Upper lobe of left lung (tissue), 6 donors: ENCODE results near the gene WDR81. TPM values are rescaled to one million over a fixed set of nuclear protein-coding genes. Genes with fewer than 3 reads are reported as not detected.
"Not testable (repeated sequence)": the region's sequence is repeated elsewhere in the genome, so short reads cannot be mapped to it uniquely, and the experiment has no call there.

ENCODE experiments used
- ATAC-seq, 2 donors: fragments of 200-7000 bp; cut with Tn5 transposase; one replicate each; pipeline ENCODE4 v1.9.1; 2022; ENCODE audit warnings: mild to moderate bottlenecking in 2 of 2, moderate library complexity in 2 of 2; ENCODE audit not compliant: low FRiP score in 2 of 2
- DNase-seq, 2 donors: peaks; one replicate each; pipeline ENCODE4 v3.0.0-alpha.2; 2019 to 2020
- H3K27ac ChIP-seq, 4 donors: fragments of 200-600 bp; sonication (generic); one replicate each; pipeline ENCODE4 v1.5.1; 2016 to 2019
- H3K27me3 ChIP-seq, 4 donors: fragments of 200-600 bp; sonication (generic); one replicate each; pipeline ENCODE4 v1.5.1; 2017 to 2019
- H3K36me3 ChIP-seq, 4 donors: fragments of 200-600 bp; sonication (generic); one replicate each; pipeline ENCODE4 v1.5.1; 2016 to 2019
- H3K4me1 ChIP-seq, 4 donors: fragments of 200-600 bp; sonication (generic); one replicate each; pipeline ENCODE4 v1.5.1; 2018 to 2019
- H3K4me3 ChIP-seq, 4 donors: fragments of 200-600 bp; sonication (generic); one replicate each; pipeline ENCODE4 v1.5.1; 2017 to 2019; ENCODE audit warnings: mild to moderate bottlenecking in 2 of 4, moderate library complexity in 1 of 4
- H3K9me3 ChIP-seq, 4 donors: fragments of 200-600 bp; sonication (generic); one replicate each; pipeline ENCODE4 v1.5.1; 2018 to 2019
- EP300 ChIP-seq, 4 donors: sonication (generic); formaldehyde crosslinking; IDR thresholded peaks; one replicate each; pipeline ENCODE4 v1.5.1; 2017; ENCODE audit warnings: antibody characterized with exemption in 4 of 4, control low read depth in 2 of 4
- POLR2A ChIP-seq, 4 donors: fragments of 450-650 bp; IDR thresholded peaks; one replicate each; pipeline ENCODE4 v1.5.1; 2016 to 2017; ENCODE audit warnings: antibody characterized with exemption in 4 of 4, mild to moderate bottlenecking in 2 of 4
- POLR2AphosphoS5 ChIP-seq, 2 donors: sonication (generic); formaldehyde crosslinking; IDR thresholded peaks; one replicate each; pipeline ENCODE4 v1.5.1; 2017; ENCODE audit warnings: antibody characterized with exemption in 2 of 2
- WGBS, 2 donors: methylation state at CpG; one replicate each; pipeline ENCODE4 v1.1.5; 2017 to 2018; 5-methylcytosine and 5-hydroxymethylcytosine counted together
- total RNA-seq, 6 donors: library from RNA; depleted of rRNA in 4 of 6; stranded (reverse); fragments of >200 nt in 4 of 6; gene quantifications; one replicate each; pipeline versions ENCODE4 v1.1.0 to v1.2.1, GENCODE V29; 2016 to 2021
- TF ChIP-seq, protein P1 (sequence below), 6 experiments: fragments of 450-650 bp in 4 of 6; fragments of 200-600 bp in 2 of 6; sonication (generic) in 2 of 6; IDR thresholded peaks; one replicate each; pipeline ENCODE4 v1.5.1; 2016 to 2019; ENCODE audit warnings: antibody characterized with exemption in 6 of 6
- donor health status: DM: no; HTN: no; CAD: no; lungs with moderate emphysema.
- donor health status: DM: no; HTN: yes; CAD: no; lungs with severe emphysema.

The WDR81 gene
- total RNA-seq, 6 donors from 2014 or later = 47.4 to 162 (median 60.8) TPM

DNA sequence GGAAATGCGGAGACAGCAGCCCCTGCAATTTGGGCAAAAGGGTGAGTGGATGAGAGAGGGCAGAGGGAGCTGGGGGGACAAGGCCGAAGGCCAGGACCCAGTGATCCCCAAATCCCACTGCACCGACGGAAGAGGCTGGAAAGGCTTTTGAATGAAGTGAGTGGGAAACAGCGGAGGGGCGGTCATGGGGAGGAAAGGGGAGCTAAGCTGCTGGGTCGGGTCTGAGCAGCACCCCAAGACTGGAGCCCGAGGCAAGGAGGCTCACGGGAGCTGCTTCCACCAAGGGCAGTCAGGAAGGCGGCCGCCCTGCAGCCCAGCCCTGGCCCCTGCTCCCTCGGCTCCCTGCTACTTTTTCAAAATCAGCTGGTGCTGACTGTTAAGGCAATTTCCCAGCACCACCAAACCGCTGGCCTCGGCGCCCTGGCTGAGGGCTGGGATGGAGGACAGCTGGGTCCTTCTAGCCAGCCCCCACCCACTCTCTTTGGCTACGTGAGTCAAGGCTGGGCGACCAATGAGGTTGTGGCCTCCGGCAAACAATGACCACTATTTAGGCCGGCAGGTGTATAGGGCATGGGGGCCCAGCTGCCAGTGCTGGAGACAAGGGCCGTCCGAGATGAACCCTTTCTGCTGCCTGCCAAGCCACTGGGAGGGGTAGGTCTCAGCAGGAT lies 37.9 kb downstream of the WDR81 start:
- no peaks in the 10 kb centered on the region for H3K27me3 ChIP-seq
- 75 to 83% methylated on average over 18 to 21 of the region's 21 CpGs for WGBS, 2 donors
- no peaks in the 10 kb centered on the region for H3K9me3 ChIP-seq
- H3K4me1 ChIP-seq = peaks cover 20 to 37% (median 30%) of the 10 kb centered on the region in 4 donors
- no peaks in the 10 kb centered on the region for H3K36me3 ChIP-seq
- H3K4me3 ChIP-seq = peak overlapping the region in 3 of 4 donors; percentile 25 to 26 (median 26)
- TF ChIP-seq, protein P1, sequence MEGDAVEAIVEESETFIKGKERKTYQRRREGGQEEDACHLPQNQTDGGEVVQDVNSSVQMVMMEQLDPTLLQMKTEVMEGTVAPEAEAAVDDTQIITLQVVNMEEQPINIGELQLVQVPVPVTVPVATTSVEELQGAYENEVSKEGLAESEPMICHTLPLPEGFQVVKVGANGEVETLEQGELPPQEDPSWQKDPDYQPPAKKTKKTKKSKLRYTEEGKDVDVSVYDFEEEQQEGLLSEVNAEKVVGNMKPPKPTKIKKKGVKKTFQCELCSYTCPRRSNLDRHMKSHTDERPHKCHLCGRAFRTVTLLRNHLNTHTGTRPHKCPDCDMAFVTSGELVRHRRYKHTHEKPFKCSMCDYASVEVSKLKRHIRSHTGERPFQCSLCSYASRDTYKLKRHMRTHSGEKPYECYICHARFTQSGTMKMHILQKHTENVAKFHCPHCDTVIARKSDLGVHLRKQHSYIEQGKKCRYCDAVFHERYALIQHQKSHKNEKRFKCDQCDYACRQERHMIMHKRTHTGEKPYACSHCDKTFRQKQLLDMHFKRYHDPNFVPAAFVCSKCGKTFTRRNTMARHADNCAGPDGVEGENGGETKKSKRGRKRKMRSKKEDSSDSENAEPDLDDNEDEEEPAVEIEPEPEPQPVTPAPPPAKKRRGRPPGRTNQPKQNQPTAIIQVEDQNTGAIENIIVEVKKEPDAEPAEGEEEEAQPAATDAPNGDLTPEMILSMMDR (IDR thresholded peaks at IDR 0.05) = no peak
- TF ChIP-seq EP300 (IDR thresholded peaks at IDR 0.05) (no peak), POLR2A (IDR thresholded peaks at IDR 0.05) (peak in 1 of 4 donors; percentile 8), POLR2AphosphoS5 (IDR thresholded peaks at IDR 0.05) (peak in 1 of 2 donors; percentile 9)
- ATAC-seq (peak; percentile 54 to 69), DNase-seq (peak in 1 of 2 donors; percentile 81)
- peak overlapping the region; percentile 70 to 79 (median 75) for H3K27ac ChIP-seq

DNA sequence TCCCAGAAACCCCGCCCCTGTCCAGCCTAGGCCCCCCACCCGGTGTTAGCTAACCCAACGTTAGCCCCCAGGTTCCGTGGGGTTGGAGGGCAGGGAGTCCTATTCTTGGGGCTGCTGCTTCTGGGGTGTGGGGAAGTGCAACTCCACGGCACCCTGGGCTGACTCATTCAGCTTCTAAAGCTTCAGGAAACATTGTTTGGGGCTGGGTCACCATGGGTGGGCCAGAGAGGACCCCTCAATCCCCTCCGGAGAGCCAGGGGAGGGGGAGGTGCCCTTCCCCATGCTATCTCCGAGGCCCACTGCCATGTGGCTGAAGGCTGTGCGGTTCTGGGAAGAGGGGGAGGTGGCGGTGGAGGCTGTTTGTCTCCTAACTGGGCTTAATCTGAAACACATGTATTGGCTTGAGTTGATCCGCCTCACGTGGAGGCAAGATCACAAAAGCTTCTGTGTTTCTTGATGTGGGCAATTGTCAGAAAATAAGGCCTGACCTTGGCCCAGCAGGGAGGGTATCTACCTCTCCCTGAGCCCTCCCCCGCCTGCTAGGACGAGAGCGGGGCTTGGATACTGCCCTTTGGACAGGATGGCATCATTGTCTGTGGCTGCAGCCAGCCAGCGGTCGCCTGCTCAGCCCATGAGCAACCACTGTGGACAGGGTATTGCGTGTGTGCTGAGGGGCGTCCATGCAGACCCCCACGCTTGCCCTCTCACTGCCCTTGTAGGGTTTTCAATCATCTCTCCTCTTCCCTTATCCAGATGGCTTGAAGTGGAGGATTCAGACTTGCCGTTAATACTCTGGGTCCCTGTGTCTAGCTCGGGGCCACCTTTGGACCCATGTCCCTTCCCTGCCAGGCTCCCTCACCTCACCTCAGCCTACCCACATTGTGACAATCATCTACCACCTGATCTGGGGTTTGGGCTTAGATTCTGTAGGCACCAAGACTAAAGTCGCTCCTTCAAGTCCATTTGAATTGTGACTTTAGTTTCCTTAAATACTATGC lies 38.7 kb downstream of the WDR81 start:
- peak overlapping the region in 3 of 4 donors; percentile 25 to 26 (median 26) for H3K4me3 ChIP-seq

DNA sequence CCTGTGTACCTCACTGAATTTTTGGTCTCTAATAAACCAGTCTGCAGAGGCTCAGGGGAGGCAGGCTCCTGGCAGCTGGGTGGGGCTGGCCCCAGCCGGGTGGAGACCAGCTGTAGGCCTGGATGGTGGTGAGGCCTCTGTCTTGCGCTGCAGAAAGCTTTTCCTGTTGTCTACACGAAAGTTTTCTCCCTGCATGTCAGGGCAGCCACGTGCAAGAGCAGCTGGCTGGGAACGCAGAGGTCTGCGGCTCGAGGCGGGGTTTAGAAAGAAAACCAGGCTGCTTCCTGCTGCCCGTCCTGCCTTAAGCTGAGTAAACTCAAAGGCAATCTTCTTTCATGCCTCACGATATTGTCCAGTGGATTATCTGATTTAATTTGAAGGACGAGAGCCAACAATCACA lies 39.8 kb downstream of the WDR81 start:
- H3K4me1 ChIP-seq = peaks cover 20 to 36% (median 30%) of the 10 kb centered on the region in 4 donors
- 23 to 32% methylated on average over 10 to 11 of the region's 11 CpGs for WGBS, 2 donors
- H3K36me3 ChIP-seq = no peaks in the 10 kb centered on the region
- DNase-seq (peak in 1 of 2 donors; percentile 67), ATAC-seq (peak; percentile 72 to 73)
- TF ChIP-seq POLR2AphosphoS5 (IDR thresholded peaks at IDR 0.05) (peak; percentile 63 to 69), EP300 (IDR thresholded peaks at IDR 0.05) (no peak), POLR2A (IDR thresholded peaks at IDR 0.05) (peak in 1 of 4 donors; percentile 50)
- no peaks in the 10 kb centered on the region for H3K9me3 ChIP-seq
- no peak overlapping the region for H3K4me3 ChIP-seq
- peak overlapping the region; percentile 70 to 79 (median 75) for H3K27ac ChIP-seq
- H3K27me3 ChIP-seq = no peaks in the 10 kb centered on the region

More for the DNA sequence above, 38.7 kb downstream of the WDR81 start:
- peaks cover 20 to 37% (median 30%) of the 10 kb centered on the region in 4 donors for H3K4me1 ChIP-seq
- no peaks in the 10 kb centered on the region for H3K9me3 ChIP-seq
- peak overlapping the region; percentile 70 to 79 (median 75) for H3K27ac ChIP-seq
- ATAC-seq = peak; percentile 25 to 76
- no peaks in the 10 kb centered on the region for H3K27me3 ChIP-seq
- TF ChIP-seq POLR2AphosphoS5 (IDR thresholded peaks at IDR 0.05) = peak in 1 of 2 donors; percentile 8
- TF ChIP-seq EP300 (IDR thresholded peaks at IDR 0.05) = no peak
- H3K36me3 ChIP-seq = no peaks in the 10 kb centered on the region
- WGBS, 2 donors = 67 to 68% methylated on average over 17 to 22 of the region's 22 CpGs
- no peak for DNase-seq

DNA sequence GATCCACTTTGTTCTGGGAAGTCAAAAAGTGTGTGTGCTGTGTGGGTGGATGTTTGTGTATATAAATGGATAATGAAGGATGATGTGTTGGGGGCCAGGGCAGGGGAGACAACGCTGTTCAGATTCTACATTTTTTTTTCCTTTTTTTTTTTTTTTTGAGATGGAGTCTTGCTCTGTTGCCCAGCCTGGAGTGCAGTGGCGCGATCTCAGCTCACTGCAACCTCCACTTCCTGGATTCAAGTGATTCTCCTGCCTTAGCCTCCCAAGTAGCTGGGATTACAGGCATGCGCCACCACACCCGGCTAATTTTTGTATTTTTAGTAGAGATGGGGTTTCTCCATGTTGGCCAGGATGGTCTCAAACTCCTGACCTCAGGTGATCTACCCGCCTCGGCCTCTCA lies 40.2 kb downstream of the WDR81 start:
- Histone ChIP-seq H3K4me1 (peaks cover 20 to 40% (median 30%) of the 10 kb centered on the region in 4 donors), H3K27ac (peak overlapping the region; percentile 70 to 79 (median 75))

DNA sequence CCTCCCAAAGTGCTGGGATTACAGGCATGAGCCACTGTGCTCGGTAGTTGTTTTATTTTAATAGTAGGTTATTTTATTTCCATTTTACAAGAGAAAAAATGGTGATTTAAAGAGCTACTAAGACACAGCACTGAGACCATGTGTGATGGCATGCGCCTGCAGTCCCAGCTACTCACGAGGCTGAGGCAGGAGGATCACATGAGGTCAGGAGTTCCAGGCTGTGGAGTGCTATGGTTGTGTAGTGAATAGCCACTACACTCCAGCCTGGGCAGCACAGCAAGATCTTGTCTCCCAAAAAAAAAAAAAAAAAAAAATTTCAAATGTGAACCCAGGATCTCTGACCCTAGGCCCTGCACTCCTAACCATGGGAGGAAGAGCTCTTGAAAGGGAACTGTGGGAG lies 41.1 kb downstream of the WDR81 start:
- TF ChIP-seq POLR2AphosphoS5 (IDR thresholded peaks at IDR 0.05) (no peak), EP300 (IDR thresholded peaks at IDR 0.05) (no peak), POLR2A (IDR thresholded peaks at IDR 0.05) (no peak)
- TF ChIP-seq, protein P1 (IDR thresholded peaks at IDR 0.05) = no peak
- no peaks in the 10 kb centered on the region for H3K27me3 ChIP-seq
- H3K4me3 ChIP-seq = no peak overlapping the region
- H3K27ac ChIP-seq = no peak overlapping the region
- no peak for ATAC-seq
- 92 to 97% methylated on average over 3 of the region's 3 CpGs for WGBS, 2 donors
- H3K4me1 ChIP-seq = peaks cover 20 to 49% (median 32%) of the 10 kb centered on the region in 4 donors
- no peaks in the 10 kb centered on the region for H3K36me3 ChIP-seq
- no peaks in the 10 kb centered on the region for H3K9me3 ChIP-seq
- no peak for DNase-seq

More for the DNA sequence above, 40.2 kb downstream of the WDR81 start:
- not testable (repeated sequence) for DNase-seq, H3K27me3 ChIP-seq, H3K9me3 ChIP-seq, ATAC-seq, H3K4me3 ChIP-seq, H3K36me3 ChIP-seq
- TF ChIP-seq POLR2AphosphoS5 (IDR thresholded peaks at IDR 0.05) = peak in 1 of 2 donors; percentile 42
- 78 to 87% methylated on average over 7 of the region's 7 CpGs for WGBS, 2 donors
